ENCODE data around the gene EIF3I.
"Not testable (repeated sequence)": the region's sequence is repeated elsewhere in the genome, so short reads cannot be mapped to it uniquely, and the experiment has no call there.

The EIF3I gene

DNA sequence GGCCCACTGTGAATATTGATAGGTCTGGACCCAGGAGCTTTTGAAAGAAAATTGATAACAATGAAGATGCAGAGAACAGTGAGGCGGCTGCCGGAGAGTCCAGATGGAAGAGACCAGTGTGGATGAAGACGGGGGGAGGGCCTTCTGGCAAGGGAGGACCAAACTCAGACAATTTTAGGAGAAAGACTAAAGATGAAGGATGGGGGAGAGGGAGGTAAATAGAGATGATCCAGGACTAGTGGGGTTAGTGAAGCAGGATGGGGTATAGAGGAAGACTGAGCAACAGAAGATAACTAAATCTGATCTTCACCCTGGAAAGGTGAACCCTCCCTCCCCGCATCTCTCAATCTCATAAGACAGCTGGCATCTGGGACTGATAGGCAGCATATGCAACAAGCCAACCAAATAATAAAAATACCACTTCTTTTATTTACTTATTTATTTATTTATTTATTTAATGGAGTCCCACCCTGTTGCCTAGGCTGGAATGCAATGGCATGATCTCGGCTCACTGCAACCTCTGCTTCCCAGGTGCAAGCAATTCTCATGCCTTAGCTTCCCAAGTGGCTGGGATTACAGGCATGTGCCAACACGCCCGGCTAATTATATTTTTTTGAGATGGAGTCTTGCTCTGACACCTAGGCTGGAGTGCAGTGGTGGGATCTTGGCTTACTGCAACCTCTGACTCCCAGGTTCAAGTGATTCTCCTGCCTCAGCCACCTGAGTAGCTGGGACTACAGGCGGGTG lies 10.5 kb downstream of the EIF3I start:
- no peak for DNase-seq

DNA sequence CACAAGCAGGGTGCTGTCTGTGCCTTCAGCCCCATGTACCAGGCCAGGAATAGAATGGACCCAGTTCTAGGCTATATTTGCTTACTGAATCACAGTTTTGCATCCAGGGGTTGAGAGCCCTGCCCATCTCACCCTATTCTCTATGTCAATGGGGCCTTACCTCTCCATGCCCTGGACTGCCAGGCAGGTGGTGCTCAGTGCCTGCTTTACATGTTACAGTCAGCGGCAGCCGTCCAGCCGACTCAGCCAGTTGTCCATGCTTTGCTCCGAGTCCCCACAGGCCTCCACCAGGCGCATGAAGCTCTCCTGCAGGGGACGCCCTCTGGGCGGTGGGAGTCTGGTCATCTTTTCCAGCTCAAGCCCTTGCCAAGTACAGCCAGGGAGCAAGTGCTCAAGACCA lies 12.6 kb downstream of the EIF3I start:
- DNase-seq, result no peak

DNA sequence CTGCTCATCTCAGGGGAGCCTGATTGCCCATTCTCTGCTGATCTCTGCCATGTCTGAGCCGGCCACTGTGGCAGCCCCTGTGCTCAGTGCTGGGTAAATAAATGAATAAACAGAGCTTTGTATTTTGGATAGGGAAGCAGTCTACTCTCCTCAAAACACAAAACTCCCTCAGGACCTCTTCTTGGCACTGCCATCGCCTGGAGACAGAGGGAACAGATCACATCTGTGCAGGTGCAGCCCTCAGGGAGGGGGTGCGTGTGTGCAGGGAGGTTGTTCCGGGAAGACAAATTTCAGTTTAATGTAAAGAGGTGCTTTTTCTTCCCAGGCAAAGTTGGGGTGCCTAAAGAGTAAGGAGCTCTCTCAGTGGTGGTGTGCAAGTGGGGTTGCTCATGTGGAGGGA lies 17.1 kb downstream of the EIF3I start:
- no peak for DNase-seq

DNA sequence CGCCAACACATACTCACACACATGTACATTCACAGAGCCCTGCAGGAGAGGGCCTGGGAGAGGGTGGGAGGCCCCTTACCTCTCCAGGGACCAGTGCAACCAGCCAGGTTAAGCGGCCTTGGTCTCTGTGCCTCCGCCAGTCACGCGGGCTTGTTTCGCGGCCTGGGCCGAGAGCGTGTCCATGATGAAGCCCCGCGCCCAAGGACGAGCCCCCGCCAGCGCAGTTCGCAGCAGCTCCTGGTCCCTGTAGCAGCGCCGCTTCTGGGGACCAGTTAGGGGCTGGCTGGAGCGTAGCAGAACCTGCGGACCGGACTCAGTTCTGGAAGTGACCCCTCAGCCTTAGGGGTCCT lies 17.6 kb downstream of the EIF3I start:
- DNase-seq, result no peak

DNA sequence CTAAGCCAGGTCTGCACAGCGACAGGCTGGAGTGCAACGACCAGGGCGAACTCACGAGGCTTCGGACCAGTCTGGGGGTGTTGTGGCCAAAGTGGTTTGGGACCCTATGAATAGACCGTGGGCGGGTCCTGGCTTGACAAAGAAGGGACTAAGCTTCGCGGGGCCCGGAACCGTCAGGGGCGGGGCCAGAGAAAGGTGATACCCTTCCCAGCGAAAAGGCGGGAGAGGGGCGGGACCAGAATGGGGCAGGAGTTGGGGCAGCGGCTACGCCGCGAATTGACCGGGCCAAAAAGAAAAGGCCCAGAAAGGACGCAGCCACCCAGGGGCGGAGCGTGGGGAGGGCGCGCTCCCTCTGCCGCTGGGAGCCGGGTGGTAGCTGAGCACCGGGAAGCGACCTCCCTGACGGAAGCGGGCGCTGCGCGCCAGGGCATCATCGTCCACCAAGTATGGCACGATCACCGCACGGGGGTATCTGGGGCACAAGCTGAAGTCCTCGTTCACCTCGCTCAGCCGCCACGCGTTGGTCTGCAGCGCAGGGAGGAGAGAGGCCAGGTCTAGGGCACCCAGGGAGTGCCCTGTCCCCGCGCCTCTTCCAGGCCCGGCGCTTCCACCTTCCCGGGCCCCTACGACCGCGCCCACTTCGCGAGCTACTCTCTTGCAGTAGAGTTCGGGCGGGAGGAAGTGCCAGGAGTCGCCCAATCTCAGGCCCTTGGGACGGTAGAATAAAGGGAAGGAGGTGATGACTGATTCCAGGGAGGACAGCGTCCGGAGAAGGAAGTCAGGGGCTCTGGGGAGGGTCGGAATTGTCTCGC lies 18.1 kb downstream of the EIF3I start:
- peak; percentile 48 for DNase-seq

DNA sequence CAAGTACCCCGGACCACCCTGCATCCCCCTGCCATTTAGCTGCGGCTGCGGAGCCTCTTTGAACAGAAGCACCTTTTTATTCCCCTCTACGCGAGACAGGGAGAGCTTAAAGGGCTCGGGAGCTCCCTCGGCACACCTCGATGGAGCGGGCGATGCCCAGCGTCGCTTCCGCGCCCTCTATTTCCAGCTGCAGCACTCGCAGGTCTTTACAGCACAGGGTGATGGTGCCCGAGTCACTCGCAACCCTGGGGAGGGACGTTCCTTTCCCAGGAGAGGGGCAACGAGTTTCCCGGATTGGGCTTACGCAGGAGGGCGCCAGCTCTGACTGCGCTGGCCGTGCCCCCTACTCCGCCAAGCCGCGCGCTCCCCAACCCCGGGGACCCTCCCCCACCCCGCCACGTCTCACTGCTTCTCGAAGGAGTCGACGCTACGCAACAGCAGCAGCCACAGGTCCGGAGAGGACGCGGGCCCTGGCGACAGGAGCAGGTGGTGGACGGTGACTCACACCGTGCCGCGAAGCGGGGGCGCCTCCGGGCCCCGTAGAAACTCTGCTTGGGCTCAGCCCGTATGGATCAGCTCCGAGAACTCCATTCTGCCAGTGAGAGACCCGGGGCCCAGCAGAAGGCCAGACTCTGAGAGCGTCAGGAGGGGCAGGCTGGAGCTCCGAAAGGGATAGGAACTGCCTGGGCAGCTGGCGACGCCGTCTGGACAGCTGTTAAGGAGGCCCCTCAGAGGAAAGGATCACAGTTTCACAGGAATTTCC lies 19.0 kb downstream of the EIF3I start:
- peak; percentile 32 for DNase-seq

DNA sequence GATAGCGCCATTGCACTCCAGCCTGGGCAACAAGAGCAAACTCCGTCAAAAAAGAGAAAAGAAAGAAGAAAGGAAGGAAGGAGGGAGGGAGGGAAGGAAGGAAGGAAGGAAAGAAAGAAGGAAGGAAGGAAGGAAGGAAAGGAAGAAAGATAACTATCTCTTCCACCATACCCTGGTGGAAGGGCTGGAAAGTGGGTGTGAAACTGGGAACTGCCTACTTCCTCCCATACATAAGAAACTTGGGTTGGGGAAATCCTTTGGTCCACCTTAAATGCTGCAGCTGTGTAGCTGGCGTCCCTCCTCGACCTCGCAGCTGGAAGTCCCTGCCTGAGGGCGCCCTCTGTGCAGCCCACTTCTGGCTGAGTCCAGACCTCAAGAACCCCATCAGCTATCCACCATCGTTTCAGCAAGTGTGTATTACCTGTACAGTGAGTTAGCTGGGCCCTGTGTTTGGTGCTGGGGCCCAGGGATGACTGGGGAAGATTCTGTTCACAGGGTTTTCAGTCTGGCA lies 20.2 kb downstream of the EIF3I start:
- no peak for DNase-seq

DNA sequence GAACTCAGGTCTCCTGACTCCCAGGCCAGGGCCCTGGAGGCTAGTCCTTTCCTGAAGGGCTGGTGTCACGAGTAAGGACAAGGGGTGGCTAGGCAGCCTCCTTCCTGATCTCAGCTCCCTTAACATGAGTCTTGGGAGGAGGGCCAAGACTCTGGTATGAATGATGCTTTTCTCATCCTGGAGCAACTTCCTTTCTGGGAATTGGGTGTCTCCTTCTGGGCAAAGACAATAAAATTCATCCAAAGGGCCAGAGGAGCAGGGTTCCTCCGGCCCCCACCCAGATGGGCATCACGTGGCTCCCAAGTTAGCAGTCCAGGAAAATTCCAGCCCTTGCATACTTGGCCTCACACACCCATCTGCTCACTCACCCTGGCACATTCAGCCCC lies 24.7 kb downstream of the EIF3I start, which contains the start of gene FAM167B:
FAM167B (plus strand) TSS at position 335 of the 386 bp plus-strand sequence. CDS start 200 bp downstream, outside the sequence.
- no peak for DNase-seq

DNA sequence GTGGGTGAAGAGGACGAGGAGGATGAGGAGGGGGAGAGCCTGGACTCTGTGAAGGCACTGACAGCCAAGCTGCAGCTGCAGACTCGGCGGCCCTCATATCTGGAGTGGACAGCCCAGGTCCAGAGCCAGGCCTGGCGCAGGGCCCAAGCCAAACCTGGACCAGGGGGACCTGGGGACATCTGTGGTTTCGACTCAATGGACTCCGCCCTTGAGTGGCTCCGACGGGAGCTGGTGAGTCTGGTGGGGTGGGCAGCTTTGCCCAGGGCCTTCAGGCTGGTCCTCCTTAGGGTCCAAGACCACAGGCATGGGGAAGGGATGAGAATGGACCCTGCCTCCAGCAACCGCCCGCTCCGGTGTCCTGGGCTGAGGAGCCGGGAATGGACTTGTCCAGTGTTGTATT lies 25.2 kb downstream of the EIF3I start:
- no peak for DNase-seq

DNA sequence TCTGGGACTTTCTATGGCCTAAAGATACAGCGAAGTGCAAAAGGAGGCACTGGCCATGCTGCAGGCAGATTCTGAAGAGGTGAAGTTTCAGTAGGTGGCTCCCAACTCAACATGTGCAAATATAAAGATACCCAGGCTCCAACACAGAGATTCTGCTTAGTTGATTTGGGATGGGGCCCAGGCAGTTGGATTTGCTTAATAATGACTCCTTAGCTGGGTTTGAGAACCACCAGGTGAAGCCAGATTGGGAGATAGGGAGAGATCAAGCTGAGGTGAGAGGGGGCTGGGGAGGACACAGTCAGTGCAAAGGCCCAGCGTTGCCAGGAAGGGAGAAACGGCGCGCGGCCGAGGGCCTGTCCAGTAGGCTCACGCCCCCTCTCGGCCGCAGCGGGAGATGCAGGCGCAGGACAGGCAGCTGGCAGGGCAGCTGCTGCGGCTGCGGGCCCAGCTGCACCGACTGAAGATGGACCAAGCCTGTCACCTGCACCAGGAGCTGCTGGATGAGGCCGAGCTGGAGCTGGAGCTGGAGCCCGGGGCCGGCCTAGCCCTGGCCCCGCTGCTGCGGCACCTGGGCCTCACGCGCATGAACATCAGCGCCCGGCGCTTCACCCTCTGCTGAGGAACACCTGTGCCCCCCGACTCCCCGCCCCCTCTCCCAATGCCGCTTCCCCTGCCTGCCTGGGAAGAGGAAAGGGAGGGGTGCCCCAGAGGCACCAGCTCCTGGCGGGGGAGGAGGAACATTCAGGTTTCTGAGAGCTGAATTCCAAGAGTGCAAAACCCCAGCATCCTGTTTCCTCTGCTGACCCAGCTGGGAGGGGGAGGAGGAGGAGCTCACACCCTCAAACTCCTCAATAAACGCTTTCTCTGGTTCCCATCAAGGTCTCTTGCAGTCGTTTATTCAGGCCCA lies 26.0 kb downstream of the EIF3I start:
- peak; percentile 61 for DNase-seq

DNA sequence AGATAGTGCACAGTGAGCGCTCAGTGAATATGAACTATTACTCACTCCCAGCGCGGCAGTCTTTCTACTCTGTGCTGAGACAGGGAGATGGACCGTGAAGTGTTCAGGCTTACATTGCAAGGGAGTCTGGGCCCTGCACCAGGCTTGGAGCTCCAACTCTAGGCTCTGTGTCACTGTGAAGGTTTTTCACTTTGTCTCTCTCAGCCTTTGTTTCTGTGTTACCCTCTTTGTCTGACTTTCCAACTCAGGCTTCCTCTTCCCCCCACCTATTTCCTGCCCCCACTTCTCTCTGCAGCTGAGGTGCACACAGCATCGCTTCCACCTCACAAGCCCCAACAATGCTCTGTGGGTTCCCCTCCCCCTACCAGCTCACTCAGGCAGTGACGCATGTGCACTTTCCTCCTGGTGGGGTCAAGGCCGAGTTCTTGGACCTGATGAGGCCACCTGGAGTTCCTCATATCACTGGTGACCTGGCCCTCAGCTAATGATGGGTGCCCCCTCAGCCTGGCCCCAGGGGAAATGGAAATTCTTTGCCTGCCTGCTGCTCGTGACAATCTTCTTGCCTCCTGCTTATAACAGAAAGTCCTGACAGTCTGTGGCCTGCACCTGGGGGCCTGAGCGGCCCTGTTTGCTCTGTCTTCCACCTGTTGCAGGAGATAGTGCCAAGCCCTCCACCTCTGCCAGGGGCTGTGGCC lies 27.8 kb downstream of the EIF3I start:
- peak; percentile 78 for DNase-seq

DNA sequence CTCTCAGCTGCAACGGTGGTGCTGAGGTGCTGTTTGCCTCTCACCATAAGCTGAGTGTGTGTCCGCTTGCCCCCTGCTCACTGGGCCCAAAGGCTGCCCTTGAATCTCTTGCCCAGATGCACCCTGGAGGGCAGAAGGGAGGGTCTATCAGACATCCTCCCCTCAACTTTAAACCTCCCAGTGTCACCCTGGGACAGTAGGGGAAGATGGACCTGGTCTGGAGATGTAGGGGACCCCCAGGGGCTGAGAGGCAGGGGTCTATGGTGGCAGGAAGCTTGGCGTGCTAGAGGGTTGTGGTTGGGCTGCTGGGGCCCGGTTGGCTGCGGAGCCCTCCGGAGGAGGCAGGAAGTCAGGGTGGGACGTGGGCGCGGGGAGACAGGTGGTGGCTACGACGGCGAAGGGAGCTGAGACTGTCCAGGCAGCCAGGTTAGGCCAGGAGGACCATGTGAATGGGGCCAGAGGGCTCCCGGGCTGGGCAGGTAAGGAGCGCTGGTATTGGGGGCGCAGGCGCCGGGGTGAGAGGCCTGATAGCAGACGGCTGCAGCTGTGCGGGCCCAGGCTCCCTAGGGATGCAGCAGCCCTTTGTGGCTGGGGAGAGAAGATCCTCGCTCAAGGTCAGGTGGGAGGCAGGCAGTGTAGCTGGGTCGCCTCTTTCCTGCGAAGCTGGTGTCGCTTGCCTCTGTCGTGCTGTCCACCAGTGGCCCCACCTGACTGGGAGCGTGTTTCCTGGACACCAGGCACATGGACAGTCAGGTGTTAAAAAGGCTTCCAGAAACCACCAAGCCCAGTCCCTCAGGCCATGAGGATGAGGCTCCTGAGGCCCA lies 28.9 kb downstream of the EIF3I start, which contains the start of gene LCK:
LCK (plus strand) TSS at position 373 of the 824 bp plus-strand sequence. CDS start 23,065 bp downstream, outside the sequence.
- DNase-seq, result peak; percentile 61

DNA sequence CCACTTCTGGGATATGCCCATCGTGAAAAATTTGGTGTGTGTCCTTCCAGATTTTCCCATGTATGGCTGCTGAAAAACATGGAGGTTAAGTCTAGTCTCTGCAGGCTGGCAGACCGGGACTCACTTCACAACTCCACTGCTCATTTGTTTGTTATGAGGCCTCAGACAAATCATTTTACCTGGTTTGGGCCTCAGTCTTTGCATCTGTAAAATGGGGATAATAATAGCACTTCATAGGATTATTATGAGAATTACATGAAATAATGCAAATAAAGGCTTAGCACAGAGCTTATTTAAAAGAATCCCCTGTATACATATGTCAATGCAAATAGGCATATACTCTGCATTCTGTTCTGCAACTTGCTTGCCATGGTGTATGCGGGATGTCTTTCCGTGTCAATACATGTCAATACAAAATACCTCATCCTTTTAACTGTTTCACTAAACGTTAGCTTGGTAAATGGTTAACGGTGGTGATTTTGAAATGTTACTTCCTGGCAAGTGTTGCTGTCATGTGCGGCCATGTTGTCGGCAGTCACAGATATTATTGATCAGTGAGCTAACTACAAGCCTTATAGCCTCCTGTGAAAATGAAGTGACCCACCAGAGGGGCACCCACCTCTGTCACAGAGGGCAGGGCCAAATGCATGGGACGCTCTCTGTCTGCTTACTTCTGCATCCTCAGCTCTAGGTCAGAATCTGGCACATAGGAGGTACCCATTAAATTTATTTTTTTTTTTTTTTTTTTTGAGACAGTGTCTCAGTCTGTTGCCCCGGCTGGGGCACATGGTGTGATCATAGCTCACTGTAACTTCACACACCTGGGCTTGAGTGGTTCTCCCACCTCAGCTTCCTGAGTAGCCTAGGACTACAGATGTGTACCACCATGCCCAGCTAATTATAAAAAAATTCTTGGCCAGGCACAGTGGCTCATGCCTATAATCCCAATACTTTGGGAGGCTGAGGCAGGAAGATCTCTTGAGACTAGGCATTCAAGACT lies 33.2 kb downstream of the EIF3I start:
- DNase-seq, result no peak

DNA sequence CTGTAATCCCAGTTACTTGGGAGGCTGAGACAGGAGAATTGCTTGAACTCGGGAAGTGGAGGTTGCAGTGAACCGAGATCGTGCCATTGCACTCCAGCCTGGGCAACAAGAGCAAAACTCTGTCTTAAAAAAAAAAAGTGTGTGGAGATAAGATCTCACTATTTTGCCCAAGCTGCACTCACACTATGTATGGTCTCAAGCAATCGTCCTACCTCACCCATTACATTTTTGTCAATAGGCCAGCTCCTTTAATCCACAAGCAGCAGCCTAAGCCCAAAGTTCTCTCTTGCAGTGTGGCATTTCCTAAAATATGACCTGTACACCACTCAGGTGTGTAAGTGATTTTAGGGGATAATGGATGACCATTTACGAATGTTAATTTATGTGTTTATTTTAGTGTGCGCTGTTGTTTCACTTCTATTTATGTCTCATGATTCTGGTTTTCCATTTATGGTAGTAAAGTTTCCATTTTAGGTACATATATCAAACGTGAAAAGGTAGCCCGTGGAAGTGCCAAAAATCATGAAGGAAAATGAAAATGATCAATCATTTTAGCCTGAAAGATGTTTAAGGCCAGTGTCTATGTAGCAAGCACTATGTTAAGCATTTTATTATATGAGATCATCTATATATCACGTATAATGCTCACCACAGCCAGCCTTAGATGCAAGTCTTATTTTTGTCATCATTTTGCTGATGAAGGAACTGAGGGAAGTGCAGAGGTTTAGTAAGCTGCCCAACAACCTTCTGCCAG lies 34.4 kb downstream of the EIF3I start:
- DNase-seq, result no peak

DNA sequence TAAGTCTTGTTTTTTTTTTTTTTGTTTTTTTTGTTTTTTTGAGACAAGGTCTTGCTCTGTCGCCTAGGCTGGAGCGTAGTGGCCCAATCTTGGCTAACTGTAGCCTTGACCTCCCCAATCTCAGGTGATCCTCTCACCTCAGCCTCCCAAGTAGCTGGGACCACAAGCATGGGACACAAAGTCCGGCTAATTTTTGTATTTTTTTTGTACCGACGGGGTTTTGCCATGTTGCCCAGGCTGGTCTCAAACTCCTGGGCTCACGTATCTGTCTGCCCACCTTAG lies 35.0 kb downstream of the EIF3I start:
- no peak for DNase-seq

DNA sequence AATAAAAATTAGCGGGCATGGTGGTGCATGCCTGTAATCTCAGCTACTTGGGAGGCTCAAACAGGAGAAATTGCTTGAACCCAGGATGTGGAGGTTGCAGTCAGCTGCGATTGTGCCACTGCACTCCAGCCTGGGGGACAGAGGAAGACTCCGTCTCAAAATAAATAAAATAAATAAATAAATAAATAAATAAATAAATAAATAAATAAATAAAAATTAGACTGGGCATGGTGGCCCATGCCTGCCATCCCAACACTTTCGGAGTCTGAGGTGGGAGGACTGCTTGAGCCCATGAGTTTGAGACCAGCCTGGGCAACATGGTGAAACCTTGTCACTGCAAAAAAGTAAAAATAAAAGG lies 41.0 kb downstream of the EIF3I start:
- DNase-seq, result not testable (repeated sequence)

DNA sequence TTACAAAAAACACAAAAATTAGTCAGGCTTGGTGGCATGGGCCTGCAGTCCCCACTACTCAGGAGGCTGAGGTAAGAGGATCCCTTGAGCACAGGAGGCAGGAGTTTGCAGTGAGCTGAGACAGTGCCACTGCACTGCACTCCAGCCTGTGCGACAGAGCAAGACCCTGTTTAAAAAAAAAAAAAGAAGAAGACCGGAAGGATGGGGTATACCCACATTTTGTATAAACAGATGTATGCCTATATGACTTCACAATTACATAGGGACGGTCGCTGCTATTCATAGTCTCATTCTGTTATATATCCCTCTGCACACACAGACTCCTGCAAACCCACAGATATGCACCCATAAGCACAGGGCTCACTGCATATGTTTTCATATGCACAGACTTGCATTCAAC lies 41.5 kb downstream of the EIF3I start:
- no peak for DNase-seq

DNA sequence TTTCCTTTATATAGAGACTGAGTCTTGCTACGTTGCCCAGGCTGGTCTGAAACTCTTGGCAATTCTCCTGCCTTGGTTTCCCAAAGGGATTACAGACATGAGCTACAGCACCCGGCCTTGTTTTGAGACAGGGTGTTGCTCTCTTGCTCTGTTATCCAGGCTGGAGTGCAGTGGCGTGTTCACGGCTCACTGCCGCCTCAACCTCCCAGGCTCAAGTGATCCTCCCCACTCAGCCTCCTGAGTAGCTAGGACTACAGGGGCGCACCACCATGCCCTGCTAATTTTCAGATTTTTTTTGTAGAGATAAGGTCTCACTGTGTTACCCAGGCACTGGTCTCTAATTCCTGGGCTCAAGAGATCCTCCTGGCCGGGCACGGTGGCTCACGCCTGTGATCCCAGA lies 43.6 kb downstream of the EIF3I start:
- DNase-seq, result no peak

Data from activated effector memory CD4-positive, alpha-beta T cell treated with Interleukin-2 at 50 U/mL for 16 hours (primary cell).